Measurements from ENCODE around the gene ST3GAL3. TPM values are rescaled to one million over a fixed set of nuclear protein-coding genes. Genes with fewer than 3 reads are reported as not detected.

Gene ST3GAL3
- total and polyA plus RNA-seq, 2 of the 13 experiments (the other 11 are each of a cell fraction or from before 2014, with no cell fraction given), result 5.1 to 8.1 TPM

GRCh38 chr1:43812579-43812978, 105.2 kb downstream of the ST3GAL3 start:
- DNase-seq (ENCODE audit: low spot score) (no peak), ATAC-seq (no peak), FAIRE-seq (no peak)
- CTCF ChIA-PET (ENCODE audit: low intra/inter-chr PET ratio, low total read pairs), result no interaction called here
- Histone ChIP-seq H3K4me2 (ENCODE audit: low read depth, low read length) (no peak overlapping the region), H3K9ac (ENCODE audit: insufficient read depth, low read depth, low read length) (no peak overlapping the region), H3K9me3 (ENCODE audit: low read length) (no peaks in the 10 kb centered on the region), H3K36me3 (replicated peaks in 1 of 2; ENCODE audit: control insufficient read depth in 1 of 2, insufficient read depth in 2 of 2, low read length in 2 of 2) (peaks cover 0 to 16% of the 10 kb centered on the region in 2 experiments; a peak in 2 of 5 replicates), H3K4me1 (ENCODE audit: insufficient read depth, low read length) (no peaks in the 10 kb centered on the region), H2AFZ (ENCODE audit: low read length) (no peak overlapping the region), H3K27me3 (ENCODE audit: control insufficient read depth in 1 of 2, insufficient read depth in 2 of 2, low read length in 2 of 2) (no peaks in the 10 kb centered on the region), H3K79me2 (ENCODE audit: insufficient read depth, low read length) (no peaks in the 10 kb centered on the region), H4K20me1 (ENCODE audit: insufficient read depth, low read length) (no peaks in the 10 kb centered on the region), H3K4me3 (replicated peaks in 1 of 3; ENCODE audit: insufficient read depth in 1 of 3, low read depth in 2 of 3, low read length in 3 of 3) (no peak overlapping the region), H3K27ac (ENCODE audit: extremely low read length, insufficient read depth, low read length) (no peak overlapping the region)
- 84% methylated on average over 3 of the region's 3 CpGs for WGBS (ENCODE audit: low lambda C conversion rate)
- no TSS peak for BruUV-seq (replicated peaks)
- intact Hi-C loops (cut with micrococcal nuclease; ENCODE audit: unreplicated experiment), result no loop called here
- POLR2A ChIA-PET, result no interaction called here
- in situ Hi-C loops (cut with HindIII; ENCODE audit: extremely low pct_ligation_motif_present, low pct_unique_long_range_greater_than_20kb), result no loop called here
- TF ChIP-seq E2F5 (CRISPR knock-in tag; conservative IDR thresholded peaks at IDR 0.05) (no peak), ZNF451 (CRISPR knock-in tag; IDR thresholded peaks at IDR 0.05) (no peak), ZNF234 (CRISPR knock-in tag; conservative IDR thresholded peaks at IDR 0.05) (no peak), KAT2B (IDR thresholded peaks at IDR 0.05; ENCODE audit: borderline replicate concordance, low read depth, low read length) (no peak), KDM6A (CRISPR knock-in tag; IDR thresholded peaks at IDR 0.05; ENCODE audit: low read depth) (no peak), NFYB (CRISPR knock-in tag; IDR thresholded peaks at IDR 0.05) (no peak), POGK (CRISPR knock-in tag; conservative IDR thresholded peaks at IDR 0.05) (no peak), ARHGAP35 (CRISPR knock-in tag; IDR thresholded peaks at IDR 0.05; ENCODE audit: borderline replicate concordance) (no peak), ATF3 (CRISPR knock-in tag; IDR thresholded peaks at IDR 0.05) (no peak), ZNF138 (CRISPR knock-in tag; IDR thresholded peaks at IDR 0.05; ENCODE audit: low read depth) (no peak), FUBP1 (CRISPR knock-in tag; IDR thresholded peaks at IDR 0.05; ENCODE audit: borderline replicate concordance) (no peak), XBP1 (CRISPR knock-in tag; IDR thresholded peaks at IDR 0.05) (no peak), MTERF4 (CRISPR knock-in tag; IDR thresholded peaks at IDR 0.05) (no peak), ZNF558 (CRISPR knock-in tag; IDR thresholded peaks at IDR 0.05; ENCODE audit: borderline replicate concordance) (no peak), ZNF841 (CRISPR knock-in tag; IDR thresholded peaks at IDR 0.05; ENCODE audit: borderline replicate concordance) (no peak), HMGXB4 (CRISPR knock-in tag; IDR thresholded peaks at IDR 0.05; ENCODE audit: borderline replicate concordance in 1 of 2, low read depth in 1 of 2) (no peak), ZNF549 (CRISPR knock-in tag; IDR thresholded peaks at IDR 0.05) (no peak), SRY (CRISPR knock-in tag; IDR thresholded peaks at IDR 0.05) (no peak)

Measured in HepG2 (cell line).